ENCODE measurements around the gene COX6B2.
A peak's percentile ranks its signal among the peaks of the same experiment; 100 is the strongest.

COX6B2 gene

GRCh38 chr19:55304279-55304978 is 50.1 kb downstream of the COX6B2 start:
- TF ChIP-seq CTCF (IDR thresholded peaks at IDR 0.05; ENCODE audit: low read depth, low read length): no peak
- no peak for DNase-seq (ENCODE audit: extremely low read depth, low read depth)

GRCh38 chr19:55303477-55303876 is 51.0 kb downstream of the COX6B2 start:
- no peak for TF ChIP-seq CTCF (IDR thresholded peaks at IDR 0.05; ENCODE audit: low read depth, low read length)
- no peak for DNase-seq (ENCODE audit: extremely low read depth, low read depth)

- DNase-seq (ENCODE audit: extremely low read depth, low read depth): no peak
- no peak for TF ChIP-seq CTCF (IDR thresholded peaks at IDR 0.05; ENCODE audit: low read depth, low read length)
These were observed 52.2 kb downstream of the COX6B2 start for GRCh38 chr19:55302318-55302703.

- TF ChIP-seq CTCF (IDR thresholded peaks at IDR 0.05; ENCODE audit: low read depth, low read length): peak; percentile 81
- peak; percentile 27 for DNase-seq (ENCODE audit: extremely low read depth, low read depth)
These were observed 52.8 kb downstream of the COX6B2 start for GRCh38 chr19:55301459-55302317.

GRCh38 chr19:55300886-55301458 is 53.5 kb downstream of the COX6B2 start:
- TF ChIP-seq CTCF (IDR thresholded peaks at IDR 0.05; ENCODE audit: low read depth, low read length): no peak
- DNase-seq (ENCODE audit: extremely low read depth, low read depth): no peak

- no peak for TF ChIP-seq CTCF (IDR thresholded peaks at IDR 0.05; ENCODE audit: low read depth, low read length)
These were observed 54.5 kb downstream of the COX6B2 start for GRCh38 chr19:55299991-55300390.

More at GRCh38 chr19:55299991-55300390, 54.5 kb downstream of the COX6B2 start:
- DNase-seq (ENCODE audit: extremely low read depth, low read depth): no peak

Data from AG09319 (cell line).